Epithelial cell of prostate (primary cell): ENCODE data around the gene TMCC1.
"Not testable (repeated sequence)": the region's sequence is repeated elsewhere in the genome, so short reads cannot be mapped to it uniquely, and the experiment has no call there.

Experiments
- DNase-seq: peaks from one replicate; pipeline ENCODE4 v3.0.0-alpha.2; 2011; ENCODE audit warnings: low read depth, low spot score
- H3K27ac ChIP-seq: fragments of 450-650 bp; 2 replicates; pipeline ENCODE4 v1.5.1; 2017; ENCODE audit warnings: mild to moderate bottlenecking

Gene TMCC1

GRCh38 chr3:129893581-129894070 lies at the start of gene TMCC1:
Gene TMCC1, minus strand, starts transcription at chr3:129893711.
- peak within 1 kb of the TSS; percentile 79 for H3K27ac ChIP-seq
- peak; percentile 81 for DNase-seq

GRCh38 chr3:129943020-129943419 lies 49.5 kb upstream of the TMCC1 start:
- no peak overlapping the region for H3K27ac ChIP-seq
- DNase-seq: no peak

GRCh38 chr3:129942296-129942695 lies 48.8 kb upstream of the TMCC1 start:
- H3K27ac ChIP-seq: no peak overlapping the region
- DNase-seq: no peak

- H3K27ac ChIP-seq: no peak overlapping the region
- DNase-seq: no peak
Measured at GRCh38 chr3:129940086-129940485, 46.6 kb upstream of the TMCC1 start.

- no peak overlapping the region for H3K27ac ChIP-seq
- no peak for DNase-seq
Measured at GRCh38 chr3:129938140-129938930, 44.8 kb upstream of the TMCC1 start.

- no peak overlapping the region for H3K27ac ChIP-seq
- no peak for DNase-seq
Measured at GRCh38 chr3:129937717-129938116, 44.2 kb upstream of the TMCC1 start.

GRCh38 chr3:129936757-129937156 lies 43.2 kb upstream of the TMCC1 start:
- DNase-seq: no peak
- no peak overlapping the region for H3K27ac ChIP-seq

GRCh38 chr3:129934234-129935123 lies 41.0 kb upstream of the TMCC1 start:
- DNase-seq: no peak
- H3K27ac ChIP-seq: no peak overlapping the region

GRCh38 chr3:129933471-129933870 lies 40.0 kb upstream of the TMCC1 start:
- no peak overlapping the region for H3K27ac ChIP-seq
- DNase-seq: no peak

GRCh38 chr3:129929383-129929782 lies 35.9 kb upstream of the TMCC1 start:
- no peak overlapping the region for H3K27ac ChIP-seq
- DNase-seq: no peak

GRCh38 chr3:129927072-129927471 lies 33.6 kb upstream of the TMCC1 start:
- H3K27ac ChIP-seq: no peak overlapping the region
- DNase-seq: no peak

- no peak overlapping the region for H3K27ac ChIP-seq
- no peak for DNase-seq
Measured at GRCh38 chr3:129919806-129920205, 26.3 kb upstream of the TMCC1 start.

- DNase-seq: no peak
- H3K27ac ChIP-seq: no peak overlapping the region
Measured at GRCh38 chr3:129919357-129919756, 25.8 kb upstream of the TMCC1 start.

GRCh38 chr3:129918461-129918860 lies 24.9 kb upstream of the TMCC1 start:
- H3K27ac ChIP-seq: no peak overlapping the region
- no peak for DNase-seq

- no peak for DNase-seq
- no peak overlapping the region for H3K27ac ChIP-seq
Measured at GRCh38 chr3:129917423-129918007, 24.0 kb upstream of the TMCC1 start.

GRCh38 chr3:129913618-129914017 lies 20.1 kb upstream of the TMCC1 start:
- H3K27ac ChIP-seq: no peak overlapping the region
- no peak for DNase-seq

- no peak for DNase-seq
- H3K27ac ChIP-seq: no peak overlapping the region
Measured at GRCh38 chr3:129911261-129911861, 17.9 kb upstream of the TMCC1 start.

GRCh38 chr3:129909235-129909634 lies 15.7 kb upstream of the TMCC1 start:
- not testable (repeated sequence) for H3K27ac ChIP-seq, DNase-seq

GRCh38 chr3:129908417-129908816 lies 14.9 kb upstream of the TMCC1 start:
- DNase-seq: peak; percentile 55
- H3K27ac ChIP-seq: peak overlapping the region; percentile 15

GRCh38 chr3:129901272-129901671 lies 7.8 kb upstream of the TMCC1 start:
- H3K27ac ChIP-seq, DNase-seq: not testable (repeated sequence)
